HCT116 (cell line): Measurements from ENCODE around the gene NCBP3. TPM values are rescaled to one million over a fixed set of nuclear protein-coding genes. Genes with fewer than 3 reads are reported as not detected.

Source experiments
- ATAC-seq: fragments of 200-7000 bp; cut with Tn5 transposase; 2 replicates; pipeline ENCODE4 v1.9.1; 2020; ENCODE audit warnings: mild to moderate bottlenecking, moderate library complexity
- BruUV-seq: library from RNA; stranded (reverse); fragments of 400-500 nt; replicated peaks from 2 replicates; lab custom pipeline; 2021; lab: Mats Ljungman, UMichigan
- CTCF ChIA-PET: fragments of 300-600 bp; sonication (Branson Sonifier 250); formaldehyde crosslinking; loops from one replicate; lab custom pipeline; 2021; ENCODE audit warnings: antibody characterized with exemption; lab: Charles Lee
- POLR2A ChIA-PET: fragments of 300-600, 350-600 bp; sonication (Branson Sonifier 250); formaldehyde crosslinking; loops from one replicate; lab custom pipeline; 2021; ENCODE audit warnings: antibody characterized with exemption; lab: Charles Lee
- RAD21 ChIA-PET, 2 experiments: fragments of 300-600 bp; sonication (Branson Sonifier 250); formaldehyde crosslinking; loops; one replicate each; lab custom pipeline; 2023; ENCODE audit warnings: low total read pairs in 2 of 2; ENCODE audit not compliant: uncharacterized antibody in 2 of 2, unreplicated experiment in 2 of 2, low non-redundant PET in 1 of 2; lab: Charles Lee
- DNase-seq: peaks from one replicate; pipeline ENCODE4 v3.0.0-alpha.2; 2010; ENCODE audit warnings: low read depth, low spot score
- H2AFZ ChIP-seq: fragments of 200-600 bp; shearing (Covaris generic), sonication (generic); 2 replicates; pipeline ENCODE4 v1.6.1; 2017; ENCODE audit warnings: low read depth, mixed run types, mixed read lengths, antibody characterized with exemption, low read length; ENCODE audit not compliant: poor library complexity, severe bottlenecking
- H3K27ac ChIP-seq: 2 replicates; pipeline ENCODE4 v1.5.1; 2012; ENCODE audit warnings: low read depth, low read length
- H3K27me3 ChIP-seq: fragments of 200-600 bp; sonication (generic); 2 replicates; pipeline ENCODE4 v1.6.1; 2016; ENCODE audit warnings: mixed run types, low read length, mixed read lengths; ENCODE audit not compliant: insufficient read depth
- H3K36me3 ChIP-seq, 2 experiments: fragments of 200-500 bp in 1 of 2; fragments of 200-600 bp in 1 of 2; sonication (Bioruptor generic) in 1 of 2; sonication (generic) in 1 of 2; 2 replicates each; pipeline versions ENCODE4 v1.5.1 to v1.6.1; 2014 to 2016; ENCODE audit warnings: low read length in 2 of 2, inconsistent platforms in 1 of 2, mixed read lengths in 1 of 2, mixed run types in 1 of 2; ENCODE audit not compliant: insufficient read depth in 2 of 2, control insufficient read depth in 1 of 2
- H3K4me1 ChIP-seq, 2 experiments: fragments of 200-600 bp in 1 of 2; sonication (generic) in 1 of 2; 2 replicates each; pipeline versions ENCODE4 v1.5.1 to v1.6.1; 2012 to 2017; ENCODE audit warnings: low read length in 2 of 2, inconsistent platforms in 1 of 2, mild to moderate bottlenecking in 1 of 2, mixed read lengths in 1 of 2, mixed run types in 1 of 2, moderate library complexity in 1 of 2; ENCODE audit not compliant: insufficient read depth in 2 of 2, control insufficient read depth in 1 of 2
- H3K4me2 ChIP-seq: fragments of 200-600 bp; sonication (generic); 2 replicates; pipeline ENCODE4 v1.6.1; 2017; ENCODE audit warnings: mixed run types, low read length, mixed read lengths
- H3K4me3 ChIP-seq, 2 experiments: fragments of 200-600 bp in 1 of 2; sonication (generic) in 1 of 2; replicated peaks in 1 of 2; 2 replicates each; pipeline ENCODE4 v1.5.1; 2011 to 2016; ENCODE audit warnings: low read length in 2 of 2, control low read depth in 1 of 2, low read depth in 1 of 2, mild to moderate bottlenecking in 1 of 2, mixed read lengths in 1 of 2, mixed run types in 1 of 2
- H3K79me2 ChIP-seq: fragments of 200-600 bp; sonication (generic); 2 replicates; pipeline ENCODE4 v1.6.1; 2017; ENCODE audit warnings: mild to moderate bottlenecking, mixed run types, low read length, moderate library complexity, mixed read lengths; ENCODE audit not compliant: insufficient read depth
- H3K9ac ChIP-seq: fragments of 200-600 bp; sonication (generic); 2 replicates; pipeline ENCODE4 v1.6.1; 2016; ENCODE audit warnings: low read length, mixed read lengths
- H3K9me2 ChIP-seq: fragments of 200-600 bp; sonication (generic), shearing (Covaris generic); 2 replicates; pipeline ENCODE4 v1.6.1; 2017; ENCODE audit warnings: mixed run types, mild to moderate bottlenecking, moderate library complexity; ENCODE audit not compliant: insufficient read depth
- H3K9me3 ChIP-seq, 2 experiments: fragments of 200-500 bp in 1 of 2; fragments of 200-600 bp in 1 of 2; sonication (Bioruptor generic) in 1 of 2; sonication (generic) in 1 of 2; 2 replicates each; pipeline ENCODE4 v1.6.1; 2014 to 2017; ENCODE audit warnings: low read length in 2 of 2, mixed read lengths in 2 of 2, inconsistent platforms in 1 of 2, low read depth in 1 of 2, mild to moderate bottlenecking in 1 of 2, mixed run types in 1 of 2, moderate library complexity in 1 of 2; ENCODE audit not compliant: control insufficient read depth in 1 of 2, insufficient read depth in 1 of 2
- H4K20me1 ChIP-seq: fragments of 200-600 bp; sonication (generic), shearing (Covaris generic); 2 replicates; pipeline ENCODE4 v1.6.1; 2017; ENCODE audit warnings: mixed run types, mild to moderate bottlenecking, moderate library complexity; ENCODE audit not compliant: insufficient read depth
- CBX3 ChIP-seq: IDR thresholded peaks from 2 replicates; pipeline ENCODE4 v1.6.1; 2012; ENCODE audit warnings: low read depth
- CEBPB ChIP-seq: IDR thresholded peaks from 2 replicates; pipeline ENCODE4 v1.6.1; 2012; ENCODE audit warnings: low read depth
- EGR1 ChIP-seq: IDR thresholded peaks from 2 replicates; pipeline ENCODE4 v1.6.1; 2012; ENCODE audit warnings: low read depth
- POLR2A ChIP-seq: IDR thresholded peaks from 2 replicates; pipeline ENCODE4 v1.7.0; 2011; ENCODE audit warnings: borderline replicate concordance; ENCODE audit not compliant: insufficient read depth, insufficient read length; ENCODE audit errors: extremely low read depth
- REST ChIP-seq: IDR thresholded peaks from 2 replicates; pipeline ENCODE4 v1.6.1; 2012; ENCODE audit warnings: low read depth
- SP1 ChIP-seq: IDR thresholded peaks from 2 replicates; pipeline ENCODE4 v1.6.1; 2012; ENCODE audit warnings: low read depth
- intact Hi-C: fragments of 100-400 bp; cut with micrococcal nuclease; formaldehyde crosslinking; loops from 2 replicates; pipeline ENCODE4 v1.10.0; 2022
- total RNA-seq: library from RNA; stranded (reverse); gene quantifications from one replicate; pipeline ENCODE4 v1.2.1, GENCODE V29; 2021; ENCODE audit not compliant: unreplicated experiment
- TF ChIP-seq, protein P1 (sequence below): IDR thresholded peaks from 2 replicates; pipeline ENCODE4 v1.6.1; 2012
- TF ChIP-seq, protein P2 (sequence below): IDR thresholded peaks from 2 replicates; pipeline ENCODE4 v1.6.1; 2012
- TF ChIP-seq, protein P3 (sequence below), 3 experiments: fragments of 200-600 bp in 1 of 3; sonication (generic) in 1 of 3; IDR thresholded peaks in 2 of 3; conservative IDR thresholded peaks in 1 of 3; 2 replicates each; pipeline ENCODE4 v1.5.1; 2012 to 2017; ENCODE audit warnings: low read depth in 2 of 3, low read length in 2 of 3, antibody characterized with exemption in 1 of 3, borderline replicate concordance in 1 of 3, control low read depth in 1 of 3, mild to moderate bottlenecking in 1 of 3, mixed read lengths in 1 of 3, mixed run types in 1 of 3, moderate library complexity in 1 of 3; ENCODE audit not compliant: insufficient read depth in 1 of 3

Gene NCBP3
- total RNA-seq, 1 experiment from 2014 or later = 46.5 TPM

- Histone ChIP-seq H3K4me1 (peaks cover 5 to 20% of the 10 kb centered on the region in 2 experiments; a peak in 3 of 4 replicates), H3K27ac (no peak overlapping the region), H3K9me3 (no peaks in the 10 kb centered on the region), H3K36me3 (peaks cover 6 to 8% of the 10 kb centered on the region in 2 experiments; a peak in 2 of 4 replicates), H3K79me2 (peaks cover 37% of the 10 kb centered on the region), H4K20me1 (no peaks in the 10 kb centered on the region), H3K9ac (no peak overlapping the region), H3K4me2 (no peak overlapping the region), H3K4me3 (no peak overlapping the region), H3K27me3 (no peaks in the 10 kb centered on the region), H2AFZ (no peak overlapping the region), H3K9me2 (no peaks in the 10 kb centered on the region)
- BruUV-seq = no TSS peak
- ATAC-seq (no peak), DNase-seq (no peak)
- intact Hi-C loops = loop anchor here (5.0 to 10.0 kb wide), 2 partner anchors 228 to 560 kb away; no protein-coding TSS in a partner anchor
- CTCF ChIA-PET = interaction anchor here (1.0 to 5.4 kb wide), 5 partner anchors 59 to 171 kb away, joined by 3 to 73 read pairs (median 5); no protein-coding TSS in a partner anchor
- POLR2A ChIA-PET = no interaction called here
- RAD21 ChIA-PET = interaction anchor here in 1 of 2 experiments (1.0 kb wide), 1 partner anchor 110 kb away, joined by 3 read pairs; no protein-coding TSS in a partner anchor
- TF ChIP-seq, protein P1, sequence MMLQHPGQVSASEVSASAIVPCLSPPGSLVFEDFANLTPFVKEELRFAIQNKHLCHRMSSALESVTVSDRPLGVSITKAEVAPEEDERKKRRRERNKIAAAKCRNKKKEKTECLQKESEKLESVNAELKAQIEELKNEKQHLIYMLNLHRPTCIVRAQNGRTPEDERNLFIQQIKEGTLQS = no peak
- TF ChIP-seq, protein P2, sequence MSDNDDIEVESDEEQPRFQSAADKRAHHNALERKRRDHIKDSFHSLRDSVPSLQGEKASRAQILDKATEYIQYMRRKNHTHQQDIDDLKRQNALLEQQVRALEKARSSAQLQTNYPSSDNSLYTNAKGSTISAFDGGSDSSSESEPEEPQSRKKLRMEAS = no peak
- no peak for TF ChIP-seq SP1
Observed at GRCh38 chr17:3847165-3847670, 1.2 kb upstream of the NCBP3 start.

- POLR2A ChIA-PET = interaction anchor here (0.7 to 1.2 kb wide), 2 partner anchors 9 to 108 kb away, joined by 3 to 6 read pairs; no protein-coding TSS in a partner anchor
- Histone ChIP-seq H3K27ac (no peak overlapping the region), H3K79me2 (peaks cover 41% of the 10 kb centered on the region), H3K4me1 (peaks cover 5 to 20% of the 10 kb centered on the region in 2 experiments; a peak in 3 of 4 replicates), H3K4me2 (peak overlapping the region; percentile 90), H3K9ac (0 out of 2 replicates have a peak overlapping the region, but pooled peaks have one; percentile 93), H3K9me3 (no peaks in the 10 kb centered on the region), H2AFZ (peak overlapping the region; percentile 81), H3K36me3 (peaks cover 8 to 12% of the 10 kb centered on the region in 2 experiments; a peak in 3 of 4 replicates), H4K20me1 (no peaks in the 10 kb centered on the region), H3K9me2 (no peaks in the 10 kb centered on the region), H3K4me3 (peak overlapping the region; percentile 24 to 84), H3K27me3 (no peaks in the 10 kb centered on the region)
- intact Hi-C loops = loop anchor here (5.0 to 10.0 kb wide), 2 partner anchors 228 to 561 kb away; no protein-coding TSS in a partner anchor
- DNase-seq (no peak), ATAC-seq (no peak)
- no TSS peak for BruUV-seq
- CTCF ChIA-PET = interaction anchor here (0.5 to 5.4 kb wide), 21 partner anchors 9 to 1132 kb away, joined by 3 to 73 read pairs (median 4); partner anchors contain the start of gene CAMKK1
- RAD21 ChIA-PET = interaction anchor here (0.6 to 1.0 kb wide), 2 partner anchors 109 to 229 kb away, joined by 3 to 4 read pairs; no protein-coding TSS in a partner anchor
- TF ChIP-seq POLR2A = no peak
- TF ChIP-seq, protein P2 = no peak
- no peak for TF ChIP-seq SP1
- TF ChIP-seq CBX3 = no peak
- TF ChIP-seq, protein P3, sequence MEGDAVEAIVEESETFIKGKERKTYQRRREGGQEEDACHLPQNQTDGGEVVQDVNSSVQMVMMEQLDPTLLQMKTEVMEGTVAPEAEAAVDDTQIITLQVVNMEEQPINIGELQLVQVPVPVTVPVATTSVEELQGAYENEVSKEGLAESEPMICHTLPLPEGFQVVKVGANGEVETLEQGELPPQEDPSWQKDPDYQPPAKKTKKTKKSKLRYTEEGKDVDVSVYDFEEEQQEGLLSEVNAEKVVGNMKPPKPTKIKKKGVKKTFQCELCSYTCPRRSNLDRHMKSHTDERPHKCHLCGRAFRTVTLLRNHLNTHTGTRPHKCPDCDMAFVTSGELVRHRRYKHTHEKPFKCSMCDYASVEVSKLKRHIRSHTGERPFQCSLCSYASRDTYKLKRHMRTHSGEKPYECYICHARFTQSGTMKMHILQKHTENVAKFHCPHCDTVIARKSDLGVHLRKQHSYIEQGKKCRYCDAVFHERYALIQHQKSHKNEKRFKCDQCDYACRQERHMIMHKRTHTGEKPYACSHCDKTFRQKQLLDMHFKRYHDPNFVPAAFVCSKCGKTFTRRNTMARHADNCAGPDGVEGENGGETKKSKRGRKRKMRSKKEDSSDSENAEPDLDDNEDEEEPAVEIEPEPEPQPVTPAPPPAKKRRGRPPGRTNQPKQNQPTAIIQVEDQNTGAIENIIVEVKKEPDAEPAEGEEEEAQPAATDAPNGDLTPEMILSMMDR (IDR thresholded peaks at IDR 0.05 in 2 of 3, conservative IDR thresholded peaks at IDR 0.05 in 1 of 3; ENCODE audit: borderline replicate concordance in 1 of 3, insufficient read depth in 1 of 3, low read depth in 2 of 3, low read length in 2 of 3) = no peak
- TF ChIP-seq, protein P1 = no peak
- TF ChIP-seq EGR1 = no peak
- no peak for TF ChIP-seq REST
- no peak for TF ChIP-seq CEBPB
Observed at GRCh38 chr17:3846437-3847164, 555 bp upstream of the NCBP3 start.
